Measurements from ENCODE around the gene CRELD2.

Gene CRELD2

GRCh38 chr22:49889071-49889470 is 29.4 kb upstream of the CRELD2 start:
- no peak for DNase-seq

- no peak for DNase-seq
These were observed 26.1 kb upstream of the CRELD2 start for GRCh38 chr22:49892226-49892899.

- no peak for DNase-seq
These were observed 25.4 kb upstream of the CRELD2 start for GRCh38 chr22:49893025-49893424.

DNA sequence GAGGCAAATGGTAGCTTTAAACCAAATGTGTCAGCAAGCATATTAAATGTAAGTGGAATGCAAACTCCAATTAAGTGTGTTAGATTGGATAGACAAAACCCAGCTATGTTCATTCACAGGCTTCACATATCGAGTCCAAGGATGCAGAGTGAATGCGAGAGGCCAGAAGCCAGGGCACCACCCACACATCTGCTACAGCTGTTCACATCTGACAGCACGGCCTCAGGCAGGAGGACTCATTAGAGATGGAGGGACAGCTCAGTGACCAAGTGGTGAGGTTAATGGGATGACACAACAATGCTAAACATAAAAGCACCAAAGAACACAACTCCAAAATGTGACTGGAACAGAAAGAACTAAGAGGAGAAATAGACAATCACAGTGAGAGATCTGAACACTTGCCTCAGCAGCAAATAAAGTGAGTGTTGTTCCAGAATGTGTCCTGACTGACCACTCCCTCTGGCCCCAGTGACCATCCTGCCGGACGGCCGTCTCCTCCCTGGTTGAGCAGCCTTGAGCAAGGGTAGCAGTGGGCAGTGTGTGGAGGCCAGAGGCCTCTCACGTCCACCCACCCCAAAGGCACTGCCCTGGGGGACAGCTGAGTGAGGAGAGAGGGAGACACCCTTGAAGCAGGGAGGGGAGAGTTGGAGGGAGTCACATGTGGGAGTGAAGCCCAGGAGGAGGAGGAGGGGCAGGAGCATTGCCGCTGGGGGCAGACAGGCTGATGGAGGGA is 23.9 kb upstream of the CRELD2 start:
- DNase-seq = no peak

DNA sequence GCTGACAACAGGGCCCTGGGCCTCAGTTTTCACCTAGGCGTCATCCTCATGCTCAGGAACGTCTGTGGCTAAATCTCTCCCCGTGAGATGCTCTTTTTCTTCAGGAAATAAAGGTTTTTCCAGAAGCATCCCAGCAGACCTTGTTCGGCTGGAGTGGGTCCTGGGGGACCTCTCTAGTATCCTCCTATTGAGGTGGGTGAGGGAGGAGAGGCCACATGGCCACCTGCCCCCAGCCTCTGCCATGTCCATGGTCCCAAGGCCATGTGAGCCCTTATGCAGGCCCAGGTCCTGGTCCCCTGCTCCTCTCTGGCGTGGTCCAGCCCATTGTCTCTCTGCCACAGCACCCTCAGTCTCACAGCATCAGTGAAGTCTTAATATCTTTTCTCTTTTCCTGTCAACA is 22.2 kb upstream of the CRELD2 start:
- DNase-seq = no peak

GRCh38 chr22:49897015-49897684 is 21.3 kb upstream of the CRELD2 start:
- no peak for DNase-seq

DNA sequence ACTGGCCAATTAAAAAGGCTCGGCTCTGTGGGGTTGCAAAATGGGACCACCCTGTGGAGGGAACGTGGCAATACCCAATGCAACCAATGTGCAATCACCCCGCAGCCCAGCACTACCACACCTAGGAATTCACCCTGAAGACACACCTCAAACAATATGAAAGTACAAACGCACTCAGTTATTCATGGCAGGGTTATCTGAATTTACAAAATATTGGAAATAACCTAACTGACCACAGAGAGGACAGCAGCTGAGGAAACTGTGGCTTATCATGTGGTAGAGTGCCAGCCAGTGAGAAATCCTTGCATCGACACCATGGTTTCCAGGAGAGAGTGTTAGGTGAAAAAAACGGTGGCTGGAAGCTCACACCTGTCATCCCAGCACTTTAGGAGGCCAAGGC is 18.9 kb upstream of the CRELD2 start:
- no peak for DNase-seq

- no peak for DNase-seq
These were observed 17.8 kb upstream of the CRELD2 start for GRCh38 chr22:49900441-49901230.

- no peak for DNase-seq
These were observed 17.0 kb upstream of the CRELD2 start for GRCh38 chr22:49901457-49901856.

- DNase-seq = no peak
These were observed 15.0 kb upstream of the CRELD2 start for GRCh38 chr22:49903322-49904039.

- DNase-seq = no peak
These were observed 14.4 kb upstream of the CRELD2 start for GRCh38 chr22:49904040-49904369.

- DNase-seq = no peak
These were observed 13.0 kb upstream of the CRELD2 start for GRCh38 chr22:49905465-49905864.

DNA sequence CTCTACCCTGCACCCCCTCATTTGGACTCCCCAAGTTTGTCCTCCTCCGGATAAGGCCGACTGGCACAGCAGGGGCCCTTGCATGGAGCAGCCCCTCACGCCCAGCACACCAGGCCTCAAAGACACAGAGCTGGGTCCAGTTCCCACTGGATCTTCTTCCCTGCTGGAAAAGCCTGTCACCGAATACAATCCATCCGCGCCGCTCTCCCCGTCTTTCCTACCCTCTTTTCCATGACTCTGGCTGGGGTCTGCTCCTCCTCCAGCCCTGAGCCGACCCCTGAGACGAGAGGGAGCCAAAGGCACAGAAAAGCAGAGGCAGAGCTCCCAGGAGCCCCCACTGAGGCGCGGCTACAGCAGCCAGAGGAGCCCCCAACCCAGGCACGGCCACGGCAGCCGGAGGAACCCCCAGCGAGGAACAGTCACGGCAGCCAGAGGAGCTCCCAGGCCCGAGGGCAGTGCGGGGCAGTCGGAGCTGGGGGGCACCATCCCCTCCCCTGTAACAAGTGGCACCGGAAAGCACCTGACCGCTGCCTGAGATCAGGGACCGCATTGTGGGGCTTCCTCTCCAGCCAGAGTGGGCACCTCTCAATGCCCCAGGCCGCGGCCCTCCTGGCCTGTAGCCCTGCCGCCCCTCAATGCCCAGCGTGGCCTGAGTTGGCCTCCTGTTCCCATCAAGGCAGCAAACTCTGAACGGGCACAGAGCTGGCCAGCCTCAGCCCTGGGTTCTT is 12.2 kb upstream of the CRELD2 start:
- no peak for DNase-seq

DNA sequence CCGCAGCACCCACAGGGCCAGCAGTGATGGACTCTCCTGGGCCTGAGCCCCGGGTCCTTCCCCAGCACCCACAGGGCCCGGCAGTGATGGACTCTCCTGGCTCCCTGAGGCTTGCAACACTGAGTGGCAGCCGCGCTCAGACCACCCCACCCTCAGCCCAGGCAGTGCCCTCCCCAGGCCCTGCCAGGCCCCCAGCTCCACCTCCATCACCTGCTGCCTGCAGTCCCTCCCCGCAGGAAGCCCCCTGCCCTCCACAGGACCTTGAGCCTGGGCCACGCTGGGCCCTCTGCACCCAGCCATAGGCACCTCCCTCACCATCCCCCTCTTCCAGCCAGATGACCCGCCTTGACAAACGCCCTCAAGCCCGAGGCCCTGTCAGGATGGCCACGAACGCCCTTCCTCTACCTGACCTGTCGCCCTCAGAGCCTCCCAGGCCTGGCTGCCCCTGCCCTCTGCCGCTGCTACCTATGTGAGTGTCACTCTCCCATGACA is 11.6 kb upstream of the CRELD2 start:
- DNase-seq = no peak

- DNase-seq = no peak
These were observed 10.6 kb upstream of the CRELD2 start for GRCh38 chr22:49907807-49908206.

DNA sequence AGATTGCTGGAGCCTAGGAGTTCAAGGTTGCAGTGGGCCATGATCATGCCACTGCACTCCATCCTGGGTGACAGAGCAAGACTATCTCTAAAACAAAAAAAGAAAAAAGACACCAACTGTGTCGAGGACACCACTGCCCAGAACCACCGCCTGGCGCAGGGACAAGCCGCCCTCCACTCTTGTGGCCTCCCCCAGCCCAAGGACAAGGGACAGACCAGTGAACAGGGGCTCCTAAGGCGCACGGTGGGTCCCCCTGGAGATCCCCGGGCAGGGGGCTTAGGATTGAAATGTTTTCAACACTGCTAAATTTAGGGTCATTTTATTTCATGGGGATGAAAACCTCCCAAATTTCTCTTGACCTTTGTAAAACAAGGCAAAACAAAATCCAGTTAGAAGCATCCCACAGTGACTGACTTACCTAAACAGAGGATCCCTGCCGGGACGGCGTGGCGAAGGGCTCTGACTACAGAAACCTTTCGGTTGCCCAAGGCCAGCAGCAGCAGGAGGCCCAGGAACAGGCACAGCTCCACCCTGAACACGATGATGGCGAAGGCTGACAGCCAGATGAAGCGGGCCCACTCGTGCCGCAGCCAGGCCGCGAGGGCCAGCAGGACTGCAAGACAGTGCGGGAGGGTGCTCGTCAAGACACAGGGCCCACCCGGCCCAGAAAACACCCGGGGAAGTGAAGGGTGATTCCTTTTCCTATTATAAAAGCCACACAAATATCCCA is 8.8 kb upstream of the CRELD2 start:
- no peak for DNase-seq

DNA sequence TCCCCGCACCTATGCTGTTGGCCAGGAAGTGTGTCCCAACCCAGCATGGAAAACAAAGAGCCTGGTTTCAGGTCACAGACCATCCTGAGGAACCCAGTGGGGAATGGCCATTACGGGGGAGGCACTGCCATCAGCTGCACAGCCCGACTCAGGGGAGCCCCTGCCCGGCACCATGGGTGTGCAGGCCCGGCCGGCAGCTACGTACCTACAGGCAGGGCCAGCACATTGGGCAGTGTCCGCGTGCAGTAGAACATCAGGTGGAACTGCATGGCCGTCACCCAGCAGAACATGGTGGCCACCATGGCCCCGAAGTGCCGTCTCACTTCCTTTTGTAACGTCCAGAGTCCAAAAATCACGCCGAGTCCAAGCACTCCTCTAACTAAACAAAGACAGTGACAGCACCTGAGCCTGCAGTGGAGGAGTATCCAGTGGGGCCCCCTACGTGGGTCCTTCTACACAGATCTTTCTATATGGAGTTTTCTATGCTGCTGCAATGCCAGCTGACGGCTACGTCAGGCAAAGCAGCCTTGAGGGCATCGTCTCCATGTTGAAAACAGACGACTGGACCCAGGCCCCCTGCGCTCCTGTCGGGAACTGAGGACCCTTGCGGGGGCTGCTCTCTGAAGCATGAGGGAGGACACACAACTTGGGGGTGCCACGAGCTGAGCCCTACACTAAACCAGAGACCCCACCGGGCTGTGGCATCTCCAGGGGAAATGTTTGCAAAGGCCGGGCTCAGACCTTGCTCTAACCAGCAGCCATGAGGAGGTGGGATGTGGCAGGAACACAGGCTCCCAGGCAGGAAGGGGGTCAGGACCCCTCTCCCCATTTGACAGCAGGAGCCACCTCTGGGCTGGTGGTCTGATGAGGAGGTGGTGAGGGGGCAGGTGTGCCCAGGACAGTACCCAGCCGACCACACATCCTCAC is 7.9 kb upstream of the CRELD2 start:
- no peak for DNase-seq

DNA sequence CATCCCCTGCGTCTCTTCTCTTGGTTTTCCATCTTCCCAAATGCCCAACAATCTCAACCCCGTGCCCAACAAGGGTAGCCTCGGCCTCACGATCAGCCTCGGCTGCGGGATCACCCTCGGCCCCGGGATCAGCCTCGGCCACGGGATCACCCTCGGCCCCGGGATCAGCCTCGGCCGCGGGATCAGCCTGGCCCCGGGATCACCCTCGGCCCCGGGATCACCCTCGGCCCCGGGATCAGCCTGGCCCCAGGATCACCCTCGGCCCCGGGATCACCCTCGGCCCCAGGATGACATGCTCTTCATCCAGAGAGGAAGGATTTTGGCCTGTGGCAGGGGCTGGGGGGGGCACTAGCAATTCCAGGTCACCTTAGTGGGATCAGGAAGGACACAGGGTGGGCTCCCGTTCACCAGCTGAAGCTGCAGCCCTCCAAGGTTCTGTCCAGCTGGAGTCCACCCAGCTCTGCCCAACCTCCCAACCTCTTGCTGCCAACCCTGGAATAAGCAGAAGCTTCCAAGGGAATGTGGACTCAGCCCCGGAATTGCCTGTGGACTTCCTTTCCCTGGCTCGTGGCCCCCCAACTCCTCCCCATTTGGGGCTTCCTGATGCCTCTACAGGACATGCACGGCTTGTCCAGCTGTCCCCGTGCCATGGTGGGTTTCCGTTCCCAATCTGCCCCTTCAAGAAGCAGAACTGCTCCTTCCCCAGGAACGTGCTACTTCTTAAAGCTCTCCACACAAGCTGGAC is 6.4 kb upstream of the CRELD2 start:
- no peak for DNase-seq

DNA sequence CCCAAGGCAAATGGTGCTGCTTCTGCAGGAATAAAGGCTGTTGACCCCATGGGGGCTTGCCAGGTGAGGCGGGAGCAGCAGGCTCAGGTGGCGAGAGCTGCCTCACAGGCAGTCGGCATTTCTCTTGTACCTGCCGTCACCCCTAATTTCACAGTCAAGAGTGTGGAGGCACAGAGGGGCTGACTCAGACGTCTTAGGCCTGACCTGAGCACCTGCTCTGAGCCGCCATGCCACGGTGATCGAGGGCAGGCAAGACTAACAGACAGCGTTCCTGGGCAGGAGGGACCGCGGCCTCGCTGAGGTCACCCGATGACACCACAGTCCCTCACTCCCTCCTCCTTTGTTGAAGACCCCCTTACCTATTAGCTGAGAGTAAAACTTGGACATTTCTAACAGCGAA is 5.4 kb upstream of the CRELD2 start:
- DNase-seq = no peak

Data from activated T-cell treated with anti-CD3 and anti-CD28 coated beads, Interleukin-2, amount 50 U/mL, for 48 hours (primary cell).